ENCODE measurements around the gene ADPRHL1.
A peak's percentile ranks its signal among the peaks of the same experiment; 100 is the strongest.
"Not testable (repeated sequence)": the region's sequence is repeated elsewhere in the genome, so short reads cannot be mapped to it uniquely, and the experiment has no call there.

ADPRHL1 gene

DNA sequence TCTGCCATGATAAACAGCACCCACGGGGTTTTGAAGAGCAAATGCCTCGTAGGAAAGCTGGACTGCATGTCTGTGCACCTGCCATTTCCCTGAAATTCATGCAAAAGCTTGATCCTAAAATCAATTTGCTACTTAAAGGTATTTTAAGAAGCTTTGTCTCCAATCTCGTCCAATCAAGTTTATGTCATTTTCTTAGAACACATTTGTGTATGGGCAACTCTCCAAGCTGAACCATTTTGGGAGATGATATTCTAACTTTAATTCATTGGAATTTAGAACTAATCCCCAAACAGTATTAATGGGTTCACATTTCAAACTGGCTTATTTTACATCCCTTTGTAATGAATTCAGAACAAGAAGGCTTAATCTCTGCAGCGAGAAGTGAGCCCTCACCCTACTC lies 822 bp downstream of the ADPRHL1 start:
- DNase-seq = no peak

DNA sequence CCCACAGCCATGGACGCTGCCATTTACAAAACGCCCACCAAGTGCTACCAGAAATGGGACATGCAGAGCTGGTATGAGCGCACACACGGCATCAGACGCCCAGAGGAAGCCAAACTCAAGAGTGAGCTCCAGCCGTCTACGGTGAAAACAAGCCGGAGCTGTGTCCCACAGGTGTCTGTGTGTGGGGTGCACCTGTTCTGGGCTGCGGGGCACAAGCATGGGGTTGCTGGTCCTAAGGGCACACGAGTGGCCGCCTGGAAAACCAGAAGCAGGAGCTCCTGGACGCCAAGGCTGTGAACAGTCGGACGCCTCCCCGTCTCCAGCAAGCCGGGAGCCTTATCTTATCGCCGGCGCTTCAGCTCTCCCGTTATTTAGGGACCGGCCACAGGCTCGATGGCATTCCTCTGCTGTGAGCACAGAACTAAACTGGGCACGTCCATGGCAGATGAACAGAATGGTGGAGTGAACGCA lies 1.3 kb downstream of the ADPRHL1 start:
- DNase-seq = no peak

DNA sequence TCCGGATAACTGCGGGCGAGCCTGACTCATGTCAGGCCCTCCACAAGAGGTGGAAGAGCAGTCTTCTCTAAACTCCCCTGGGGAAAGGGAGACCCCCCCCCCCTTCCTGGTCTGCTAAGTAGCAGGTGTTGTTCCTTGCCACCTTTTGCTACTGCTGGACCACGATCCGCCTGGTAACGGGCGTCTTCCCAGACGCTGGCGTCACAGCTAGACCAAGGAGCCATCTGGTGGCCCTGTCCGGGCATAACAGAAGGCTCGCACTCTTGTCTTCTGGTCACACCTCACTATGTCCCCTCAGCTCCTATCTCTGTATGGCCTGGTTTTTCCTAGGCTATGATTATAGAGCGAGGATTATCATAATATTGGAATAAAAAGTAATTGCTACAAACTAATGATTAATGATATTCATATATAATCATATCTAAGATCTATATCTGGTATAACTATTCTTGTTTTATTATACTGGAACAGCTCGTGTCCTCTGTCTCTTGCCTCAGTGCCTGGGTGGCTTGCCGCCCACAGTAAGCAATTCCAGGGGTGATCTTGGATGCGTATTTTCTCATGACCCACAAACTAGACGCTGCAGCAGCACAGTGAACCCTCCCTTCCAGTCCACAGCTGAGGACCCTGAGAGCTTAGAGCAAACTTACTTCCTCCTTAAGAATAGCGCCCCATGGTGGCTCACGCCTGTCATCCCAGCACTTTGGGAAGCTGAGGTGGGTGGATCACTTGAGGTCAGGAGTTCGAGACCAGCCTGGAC lies 2.2 kb downstream of the ADPRHL1 start:
- peak; percentile 61 for DNase-seq

DNA sequence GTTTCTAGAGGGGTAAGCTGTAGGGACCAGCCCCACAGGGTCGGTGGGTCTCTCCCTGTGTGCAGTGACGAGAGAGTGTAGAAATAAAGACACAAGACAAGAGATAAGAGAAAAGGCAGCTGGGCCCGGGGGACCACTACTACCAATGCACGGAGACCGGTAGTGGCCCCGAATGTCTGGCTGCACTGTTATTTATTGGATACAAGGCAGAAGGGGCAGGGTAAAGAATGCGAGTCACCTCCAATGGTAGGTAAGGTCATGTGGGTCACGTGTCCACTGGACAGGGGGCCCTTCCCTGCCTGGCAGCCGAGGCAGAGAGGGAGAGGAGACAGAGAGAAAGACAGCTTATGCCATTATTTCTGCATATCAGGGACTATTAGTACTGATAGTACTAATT lies 2.9 kb downstream of the ADPRHL1 start:
- DNase-seq = not testable (repeated sequence)

DNA sequence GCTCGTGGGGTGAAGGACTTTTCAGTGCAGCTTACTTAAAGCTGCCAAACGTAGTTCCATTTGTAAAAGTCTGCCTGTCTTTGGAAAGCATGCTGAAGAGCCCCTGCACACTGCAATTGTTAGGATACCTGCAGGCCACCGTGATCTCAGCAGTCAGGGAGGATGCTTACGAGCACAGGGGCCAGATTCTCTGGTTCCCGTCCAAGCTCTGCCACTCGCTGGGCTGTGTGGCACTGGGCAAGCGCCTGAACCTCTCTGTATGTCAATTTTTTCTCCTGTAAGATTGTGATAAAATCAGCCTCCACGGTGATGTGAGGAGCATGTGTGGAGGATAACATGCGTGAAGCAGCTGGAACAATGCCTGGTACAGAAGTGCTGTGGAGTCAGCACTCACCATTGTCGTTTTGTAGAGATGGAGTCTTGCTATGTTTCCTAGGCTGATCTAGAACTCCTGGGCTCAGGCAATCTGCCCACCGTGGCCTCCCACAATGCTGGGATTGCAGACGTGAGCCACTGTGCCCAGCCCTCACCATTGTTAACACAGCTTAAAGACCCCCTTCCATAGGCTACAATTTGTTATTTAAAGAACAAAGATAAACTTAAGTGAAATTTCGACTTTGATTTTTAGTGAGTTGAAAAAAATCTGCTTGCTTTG lies 3.5 kb downstream of the ADPRHL1 start:
- DNase-seq = no peak

DNA sequence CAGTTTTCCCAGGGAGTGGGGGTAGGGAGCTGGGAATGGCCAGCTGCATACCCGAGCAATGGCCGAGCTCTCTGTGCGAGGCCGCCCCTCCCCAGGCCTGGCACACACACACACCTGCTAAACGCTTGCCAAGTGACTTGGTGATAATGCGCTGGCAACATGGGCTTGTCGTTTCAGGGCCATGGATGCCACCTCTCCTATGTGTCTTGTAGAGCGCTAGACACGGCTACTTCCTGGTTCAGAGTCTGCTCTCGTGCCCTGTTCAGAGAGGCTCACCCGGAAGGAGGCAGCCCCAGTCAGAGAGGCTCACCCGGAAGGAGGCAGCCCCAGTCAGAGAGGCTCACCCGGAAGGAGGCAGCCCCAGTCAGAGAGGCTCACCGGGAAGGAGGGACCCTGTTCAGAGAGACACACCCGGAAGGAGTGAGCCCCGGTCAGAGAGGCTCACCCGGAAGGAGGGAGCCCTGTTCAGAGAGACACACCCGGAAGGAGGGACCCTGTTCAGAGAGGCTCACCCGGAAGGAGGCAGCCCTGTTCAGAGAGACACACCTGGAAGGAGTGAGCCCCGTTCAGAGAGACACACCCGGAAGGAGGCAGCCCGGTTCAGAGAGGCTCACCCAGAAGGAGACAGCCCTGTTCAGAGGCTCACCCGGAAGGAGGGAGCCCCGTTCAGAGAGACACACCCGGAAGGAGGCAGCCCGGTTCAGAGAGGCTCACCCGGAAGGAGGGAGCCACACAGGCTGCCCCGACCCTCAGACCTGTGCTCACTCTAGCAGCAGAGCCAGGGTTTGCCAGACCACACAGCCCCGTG lies 4.2 kb downstream of the ADPRHL1 start:
- no peak for DNase-seq

DNA sequence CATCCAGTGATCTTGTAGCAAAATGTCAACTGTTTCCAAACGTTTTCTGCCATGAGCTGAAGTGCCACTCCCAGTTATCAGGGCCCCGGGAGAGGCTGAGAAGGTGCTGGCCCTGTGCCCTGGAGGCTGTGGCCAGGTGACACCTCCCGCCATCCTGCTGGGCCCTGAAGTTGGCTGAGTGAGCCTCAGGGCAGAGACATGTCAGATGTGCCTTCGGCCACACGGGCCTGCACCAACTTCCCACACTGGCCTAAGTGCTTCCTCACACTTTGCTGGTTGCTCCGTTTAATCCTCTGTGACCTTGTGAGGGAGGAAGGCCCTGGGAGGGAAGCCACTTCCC lies 4.8 kb downstream of the ADPRHL1 start:
- DNase-seq = no peak

DNA sequence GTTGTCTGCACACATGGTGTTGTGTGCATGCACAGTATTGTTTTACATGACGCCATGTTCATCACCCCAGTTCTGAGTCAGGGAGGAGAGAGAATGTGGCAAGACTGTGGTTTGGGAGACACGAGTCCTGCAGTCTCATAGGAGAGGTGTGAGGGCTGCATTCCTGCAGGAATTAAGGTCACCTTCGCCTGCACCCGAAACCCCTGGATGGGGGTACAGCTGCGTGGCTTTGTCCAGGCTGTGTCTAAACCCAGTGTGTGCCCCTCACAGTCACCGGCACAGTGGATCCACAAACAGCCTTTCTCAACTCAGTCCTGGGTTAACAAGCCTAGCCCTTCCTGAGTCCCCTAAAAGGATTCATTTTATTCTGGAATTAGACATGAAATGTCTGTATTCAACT lies 5.7 kb downstream of the ADPRHL1 start:
- DNase-seq = no peak

DNA sequence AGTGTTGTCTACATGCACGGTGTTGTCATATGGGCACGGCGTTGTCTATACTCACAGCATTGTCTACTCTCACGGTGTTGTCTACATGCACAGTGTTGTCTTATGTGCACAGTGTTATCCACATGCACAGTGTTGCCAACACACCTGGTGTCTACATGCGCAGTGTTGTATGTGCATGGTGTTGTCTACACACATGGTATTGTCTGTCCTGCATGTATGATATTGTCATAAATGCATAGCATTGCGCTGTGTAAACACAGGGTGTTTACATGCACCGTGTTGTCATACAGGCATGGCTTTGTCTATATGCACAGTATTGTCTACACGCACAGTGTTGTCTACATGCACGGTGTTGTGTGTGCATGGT lies 6.8 kb downstream of the ADPRHL1 start:
- DNase-seq = no peak

DNA sequence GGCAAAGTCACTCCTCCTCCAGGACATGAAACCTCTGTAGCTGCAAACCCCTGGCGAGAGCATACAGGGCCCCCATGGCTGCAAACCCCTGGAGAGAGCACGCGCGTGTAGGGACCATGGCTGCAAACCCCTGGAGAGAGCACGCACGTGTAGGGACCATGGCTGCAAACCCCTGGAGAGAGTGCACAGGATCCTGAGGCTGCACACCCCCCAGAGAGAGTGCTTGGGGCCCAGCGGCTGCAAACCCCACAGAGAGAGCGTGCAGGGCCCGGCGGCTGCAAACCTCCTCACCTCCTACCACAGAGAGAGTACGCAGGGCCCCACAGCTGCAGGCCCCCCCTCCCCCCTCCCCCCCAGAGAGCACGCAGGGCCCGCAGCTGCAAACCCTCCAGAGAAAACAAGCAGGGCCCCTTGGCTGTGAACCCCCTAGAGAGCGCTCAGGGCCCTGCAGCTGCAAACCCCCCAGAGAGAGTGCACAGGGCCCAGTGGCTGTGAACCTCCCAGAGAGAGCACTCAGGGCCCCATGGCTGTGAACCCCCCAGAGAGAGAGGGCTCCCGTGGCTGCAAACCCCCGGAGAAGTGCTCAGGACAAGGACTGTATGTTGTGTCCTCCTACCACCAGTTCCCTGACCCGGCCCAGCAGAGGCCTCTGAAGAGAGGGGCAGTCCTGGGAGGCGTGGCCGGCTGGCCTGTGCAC lies 7.3 kb downstream of the ADPRHL1 start:
- peak; percentile 34 for DNase-seq

DNA sequence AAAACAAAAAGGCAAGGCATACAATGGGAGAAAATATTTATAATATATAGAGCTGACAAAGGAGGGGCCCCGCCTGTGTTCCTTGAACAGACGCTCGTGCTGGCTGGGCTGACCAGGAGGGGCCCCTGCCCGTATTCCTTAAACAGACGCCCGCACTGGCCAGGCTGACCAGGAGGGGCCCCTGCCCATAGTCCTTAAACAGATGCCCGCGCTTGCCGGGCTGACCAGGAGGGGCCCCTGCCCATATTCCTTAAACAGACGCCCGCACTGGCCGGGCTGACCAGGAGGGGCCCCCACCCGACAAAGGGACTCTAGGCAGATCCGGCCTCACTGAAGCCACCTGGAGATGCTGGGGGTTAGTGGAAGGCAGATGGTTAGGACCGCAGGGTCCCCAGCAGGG lies 9.3 kb downstream of the ADPRHL1 start:
- no peak for DNase-seq

DNA sequence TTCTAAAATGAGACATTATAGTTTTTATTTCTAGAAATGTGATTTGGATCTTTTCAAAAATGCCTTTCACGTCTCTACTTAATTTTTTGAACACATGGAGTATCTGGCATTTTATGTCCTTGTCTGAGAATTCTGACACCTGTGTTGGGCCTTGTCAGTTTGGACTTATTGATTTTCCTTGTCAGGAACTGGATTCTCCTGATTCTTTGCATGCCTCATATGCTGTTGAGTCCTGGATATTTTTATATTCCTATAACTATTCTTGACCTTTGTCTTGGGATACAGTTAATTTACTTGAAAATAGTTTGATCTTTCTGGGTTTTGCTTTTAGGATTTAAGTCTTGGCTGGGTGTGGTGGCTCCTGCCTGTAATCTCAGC lies 10.3 kb downstream of the ADPRHL1 start:
- DNase-seq = no peak

DNA sequence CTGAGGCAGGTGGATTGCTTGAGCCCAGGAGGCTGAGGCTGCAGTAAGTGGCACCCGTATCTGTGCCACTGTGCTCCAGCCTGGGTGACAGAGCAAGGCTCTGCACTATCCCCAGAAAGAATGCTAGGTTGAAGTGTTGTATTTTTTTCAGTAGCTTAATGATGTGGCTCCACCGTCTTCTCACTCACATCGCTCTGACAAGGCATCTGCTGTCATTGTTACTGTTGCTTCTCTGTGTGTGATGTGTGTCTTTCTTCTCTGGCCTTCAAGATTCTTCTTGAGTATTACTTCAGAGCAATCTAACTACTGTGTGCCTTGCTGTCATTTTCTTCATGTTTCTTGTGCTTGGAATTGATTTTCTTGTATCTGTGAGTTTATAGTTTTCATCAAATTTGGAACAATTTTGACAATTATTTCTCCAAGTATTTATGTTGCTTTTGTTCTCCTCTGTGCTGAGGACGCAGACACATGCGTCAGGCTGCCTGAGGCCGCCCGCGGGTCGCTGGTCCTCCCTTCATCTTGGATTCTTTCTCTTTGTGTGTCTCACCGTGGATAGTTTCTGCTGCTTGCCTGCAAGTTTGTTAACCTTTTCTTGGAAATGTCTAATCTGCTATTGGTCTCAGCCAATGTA lies 10.8 kb downstream of the ADPRHL1 start:
- no peak for DNase-seq

DNA sequence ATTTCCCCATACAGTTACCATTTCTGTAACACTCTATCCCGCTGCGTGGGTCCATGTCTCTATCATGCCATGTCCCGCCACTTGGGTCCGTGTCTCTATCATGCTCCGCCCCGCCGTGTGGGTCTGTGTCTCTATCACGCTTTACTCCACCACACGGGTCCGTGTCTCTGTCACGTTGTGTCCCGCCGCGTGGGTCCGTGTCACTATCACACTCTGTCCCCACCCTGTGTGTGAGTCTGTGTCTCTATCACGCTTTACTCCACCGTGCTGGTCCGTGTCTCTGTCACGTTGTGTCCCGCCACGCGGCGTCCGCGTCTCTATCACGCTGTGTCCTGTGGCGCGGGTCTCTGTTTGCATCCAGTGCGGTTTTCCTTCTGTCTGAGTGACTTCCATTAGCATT lies 11.6 kb downstream of the ADPRHL1 start:
- no peak for DNase-seq

DNA sequence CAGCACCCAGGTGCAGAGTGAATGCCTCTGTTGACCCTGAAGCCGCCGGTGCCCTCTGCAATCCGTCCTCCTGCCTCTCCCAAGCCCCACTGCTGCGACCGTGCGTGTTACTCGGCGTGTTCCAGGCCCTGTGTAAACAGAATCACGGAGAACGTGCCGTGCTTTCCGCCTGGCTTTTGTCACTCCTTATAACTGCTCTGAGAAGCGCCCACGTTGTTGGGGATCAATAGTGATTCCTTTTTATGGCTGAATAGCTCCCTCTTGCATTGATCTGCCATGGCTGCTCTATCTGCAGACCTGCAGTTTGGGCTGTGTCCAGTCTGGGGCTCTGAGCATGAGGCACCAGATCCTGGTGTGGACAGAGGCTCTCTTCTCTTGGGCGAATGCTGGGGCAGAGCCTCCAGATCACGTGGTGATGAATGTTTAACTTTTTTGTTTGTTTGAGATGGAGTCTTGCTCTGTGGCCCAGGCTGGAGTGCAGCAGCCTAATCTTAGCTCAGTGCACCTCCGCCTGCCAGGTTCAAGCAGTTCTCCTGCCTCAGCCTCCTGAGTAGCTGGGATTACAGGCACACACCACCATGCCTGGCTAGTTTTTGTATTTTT lies 15.8 kb downstream of the ADPRHL1 start:
- peak; percentile 20 for DNase-seq

DNA sequence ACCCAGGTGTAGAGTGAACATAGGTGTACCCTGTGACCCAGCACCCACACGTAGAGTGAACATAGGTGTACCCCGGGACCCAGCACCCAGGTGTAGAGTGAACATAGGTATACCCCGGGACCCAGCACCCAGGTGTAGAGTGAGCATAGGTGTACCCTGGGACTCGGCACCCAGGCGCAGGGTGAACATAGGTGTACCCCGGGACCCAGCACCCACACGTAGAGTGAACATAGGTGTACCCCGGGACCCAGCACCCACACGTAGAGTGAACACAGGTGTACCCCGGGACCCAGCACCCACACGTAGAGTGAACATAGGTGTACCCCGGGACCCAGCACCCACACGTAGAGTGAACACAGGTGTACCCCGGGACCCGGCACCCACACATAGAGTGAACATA lies 16.4 kb downstream of the ADPRHL1 start:
- DNase-seq = not testable (repeated sequence)

DNA sequence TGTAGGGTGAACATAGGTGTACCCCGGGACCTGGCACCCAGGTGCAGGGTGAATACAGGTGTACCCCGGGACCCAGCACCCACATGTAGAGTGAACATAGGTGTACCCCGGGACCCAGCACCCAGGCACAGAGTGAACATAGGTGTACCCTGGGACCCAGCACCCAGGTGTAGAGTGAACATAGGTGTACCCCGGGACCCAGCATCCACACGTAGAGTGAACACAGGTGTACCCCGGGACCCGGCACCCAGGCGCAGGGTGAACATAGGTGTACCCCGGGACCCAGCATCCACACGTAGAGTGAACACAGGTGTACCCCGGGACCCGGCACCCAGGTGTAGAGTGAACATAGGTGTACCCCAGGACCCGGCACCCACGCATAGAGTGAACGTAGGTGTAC lies 17.4 kb downstream of the ADPRHL1 start:
- DNase-seq = peak; percentile 17

DNA sequence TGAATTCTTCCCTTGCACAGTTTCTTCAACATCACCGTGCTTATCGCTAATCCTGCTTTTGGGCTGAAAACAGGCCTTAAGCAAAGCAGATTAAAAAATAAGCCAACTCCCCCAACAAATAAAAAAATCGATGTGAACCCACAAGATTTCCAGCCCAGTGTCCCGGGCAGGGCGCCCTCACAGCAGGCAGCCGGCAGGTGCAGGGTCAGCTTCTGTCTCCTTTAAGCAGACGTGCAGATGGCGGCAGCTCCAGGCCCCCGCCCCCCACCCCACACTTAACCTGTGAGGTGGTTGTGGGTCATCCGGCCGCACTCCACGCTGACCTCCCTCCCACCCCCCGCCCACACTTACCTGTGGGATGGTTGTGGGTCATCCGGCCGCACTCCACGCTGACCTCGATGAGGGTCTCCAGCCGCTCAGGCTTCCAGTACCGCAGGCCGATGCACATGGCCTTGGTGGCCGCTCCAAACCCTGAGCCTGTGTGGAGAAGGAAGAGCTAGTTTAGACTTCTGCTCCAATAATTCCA lies 19.8 kb downstream of the ADPRHL1 start:
- no peak for DNase-seq

DNA sequence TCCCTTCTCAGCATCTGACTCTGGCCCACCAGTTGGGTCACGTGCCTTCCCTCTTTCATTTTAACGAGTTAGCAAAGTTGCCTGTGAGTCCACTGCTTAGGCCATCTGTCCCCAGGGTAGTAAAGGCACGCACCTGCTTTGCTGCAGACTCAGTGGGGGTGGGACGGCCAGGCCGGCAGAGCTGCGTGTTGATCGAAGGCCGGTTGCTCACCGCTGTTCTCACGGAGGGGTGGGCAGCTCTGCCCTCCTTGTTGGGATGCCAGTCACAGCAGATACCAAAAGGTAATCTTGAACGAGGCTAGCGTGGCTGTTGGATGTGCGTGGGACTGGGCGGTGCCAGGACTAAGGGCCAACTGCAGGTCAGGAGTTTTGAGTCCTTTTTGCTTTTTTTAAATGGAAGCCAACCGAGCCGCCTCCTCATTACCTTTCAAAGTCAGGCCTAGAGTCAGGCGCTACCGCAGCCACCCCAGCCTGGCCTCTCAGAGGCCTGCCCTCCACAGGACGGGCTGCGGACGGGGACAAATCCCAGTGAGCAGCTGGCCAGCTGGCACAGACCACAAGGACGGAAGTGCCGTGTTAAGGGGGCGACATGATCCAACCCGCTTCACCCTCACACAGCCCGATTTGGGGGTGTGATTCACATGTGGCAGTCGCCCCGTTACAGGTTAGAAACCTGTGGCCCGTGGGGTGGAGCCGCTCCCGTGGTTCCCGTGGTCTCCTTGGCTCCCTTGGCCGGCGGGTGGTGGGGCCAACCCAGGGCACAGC lies 20.6 kb downstream of the ADPRHL1 start:
- peak; percentile 30 for DNase-seq

DNA sequence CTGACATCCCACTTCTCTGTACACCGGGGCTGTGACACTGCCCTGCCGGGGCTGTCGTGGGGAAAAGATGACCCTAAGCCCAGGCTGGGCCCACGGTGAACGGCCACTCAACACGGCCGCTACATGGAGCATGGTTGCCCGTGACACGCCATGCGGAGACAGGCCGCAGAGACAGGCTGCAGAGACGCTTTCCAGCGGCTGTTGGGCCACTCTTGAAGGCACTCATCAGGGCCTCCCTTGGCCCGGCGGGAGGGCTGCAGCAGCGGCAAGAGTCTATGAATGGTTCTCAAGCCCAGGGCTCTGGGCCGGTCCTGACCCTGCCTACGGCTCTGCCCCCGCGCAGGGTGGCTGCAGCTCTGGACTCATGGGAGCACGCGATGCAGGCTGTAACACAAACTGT lies 22.1 kb downstream of the ADPRHL1 start:
- no peak for DNase-seq

DNA sequence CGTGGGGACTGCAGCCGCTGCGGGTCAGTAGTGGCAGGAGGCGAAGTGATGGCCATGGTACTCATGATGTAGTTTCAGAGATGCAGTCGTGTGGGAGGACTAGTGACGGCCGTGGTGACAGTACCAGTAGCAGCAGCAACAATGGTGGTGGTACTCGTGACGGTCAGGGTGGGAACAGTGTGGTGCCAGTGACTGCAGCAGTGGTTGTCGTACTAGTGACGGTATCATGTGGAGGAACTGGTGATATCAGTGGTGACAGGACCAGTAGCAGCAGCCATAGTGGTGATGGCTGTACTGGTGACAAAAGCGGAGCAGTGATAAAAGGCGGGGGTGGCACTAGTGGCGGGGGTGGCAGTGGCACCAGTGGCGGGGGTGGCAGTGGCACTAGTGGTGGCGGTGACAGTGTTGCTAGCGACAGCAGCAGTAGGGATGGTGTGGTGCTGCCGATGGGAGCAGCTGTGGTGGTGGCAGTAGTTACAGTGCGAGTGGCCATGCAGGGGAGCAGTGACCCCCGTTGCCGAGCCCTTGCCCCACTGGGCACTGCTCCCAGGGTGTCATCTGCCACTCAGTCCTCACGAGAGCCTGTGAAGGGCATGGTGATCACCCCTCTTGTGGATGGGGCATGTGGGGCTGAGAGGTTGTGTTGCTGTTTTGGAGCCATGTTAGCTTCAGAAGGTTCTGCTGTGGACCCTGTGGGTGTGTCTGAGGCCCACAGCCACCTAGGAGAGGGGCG lies 22.7 kb downstream of the ADPRHL1 start:
- no peak for DNase-seq
